ENCODE results near the gene ANKRD27. TPM values are rescaled to one million over a fixed set of nuclear protein-coding genes. Genes with fewer than 3 reads are reported as not detected.
"Not testable (repeated sequence)": the region's sequence is repeated elsewhere in the genome, so short reads cannot be mapped to it uniquely, and the experiment has no call there.

ANKRD27 gene
- 11.2 TPM for polyA plus RNA-seq (ENCODE audit: insufficient read length)

GRCh38 chr19:32674931-32675719, at the start of gene ANKRD27:
Gene ANKRD27 (minus strand): TSS chr19:32675180. CDS start chr19:32659015, 16,165 bp downstream.
- DNase-seq (ENCODE audit: low read depth): peak; percentile 98

- DNase-seq (ENCODE audit: low read depth): no peak
These were observed 45.9 kb upstream of the ANKRD27 start for GRCh38 chr19:32720936-32721250.

DNA sequence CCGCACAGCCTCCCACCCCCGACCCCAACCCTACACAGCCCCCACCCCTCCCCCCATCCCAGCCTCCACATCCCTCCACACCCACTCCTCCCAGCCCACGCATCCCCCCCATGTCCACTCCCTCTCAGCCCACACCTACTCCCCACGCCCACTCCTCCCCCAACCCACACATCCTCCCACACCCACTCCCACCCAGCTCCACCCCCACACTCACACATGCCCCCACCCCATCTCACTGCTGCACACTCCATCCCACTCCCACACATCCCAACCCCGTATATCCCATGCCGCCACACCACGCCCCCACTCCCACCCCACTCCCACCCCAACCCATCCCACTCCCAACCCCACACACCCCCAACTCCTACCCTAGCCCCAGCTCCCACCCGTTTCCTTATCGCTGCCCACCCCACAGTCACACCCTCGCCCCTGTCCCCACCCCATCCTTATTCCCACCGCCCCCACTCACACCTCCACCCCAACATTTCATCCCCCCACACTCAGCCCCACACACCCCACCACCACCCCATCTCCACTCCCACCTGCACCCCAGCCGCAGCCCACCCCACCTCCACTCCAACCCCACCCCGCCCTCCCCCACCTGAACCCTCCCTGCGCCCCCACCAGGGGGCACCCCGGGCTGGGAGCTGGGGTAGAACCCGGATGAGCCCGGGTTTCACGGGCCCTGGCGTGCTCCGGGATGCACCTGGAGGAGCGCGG, 45.4 kb upstream of the ANKRD27 start:
- no peak for DNase-seq (ENCODE audit: low read depth)

DNA sequence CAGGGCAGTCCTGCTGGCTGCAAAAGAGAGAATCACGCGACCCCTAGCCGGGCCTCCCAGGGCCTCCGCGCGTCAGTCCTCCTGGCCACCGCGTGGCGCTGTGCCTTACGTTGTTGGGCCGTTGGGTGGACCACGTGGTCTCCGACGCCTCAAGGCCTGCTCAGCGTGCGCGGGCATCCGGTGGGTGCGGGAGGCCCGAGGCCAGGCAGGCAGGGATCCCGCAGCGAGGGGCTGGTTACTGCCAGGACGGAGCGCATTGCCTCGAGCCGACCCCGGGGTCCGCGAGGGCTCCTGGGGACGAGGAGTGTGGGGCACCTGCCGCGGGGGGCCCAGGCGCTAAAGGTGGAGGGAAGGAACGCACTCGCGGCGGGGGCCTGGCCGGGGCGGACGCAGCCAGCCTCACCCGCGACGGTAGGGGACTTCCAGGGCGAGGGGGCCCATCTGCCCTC, 44.7 kb upstream of the ANKRD27 start, which contains the start of gene TDRD12:
TSS of gene TDRD12 (plus strand) at position 157 of the 449 bp plus-strand sequence. CDS start 306 bp downstream, outside the sequence.
- DNase-seq (ENCODE audit: low read depth): no peak

- DNase-seq (ENCODE audit: low read depth): no peak
These were observed 43.3 kb upstream of the ANKRD27 start for GRCh38 chr19:32718286-32718685.

DNA sequence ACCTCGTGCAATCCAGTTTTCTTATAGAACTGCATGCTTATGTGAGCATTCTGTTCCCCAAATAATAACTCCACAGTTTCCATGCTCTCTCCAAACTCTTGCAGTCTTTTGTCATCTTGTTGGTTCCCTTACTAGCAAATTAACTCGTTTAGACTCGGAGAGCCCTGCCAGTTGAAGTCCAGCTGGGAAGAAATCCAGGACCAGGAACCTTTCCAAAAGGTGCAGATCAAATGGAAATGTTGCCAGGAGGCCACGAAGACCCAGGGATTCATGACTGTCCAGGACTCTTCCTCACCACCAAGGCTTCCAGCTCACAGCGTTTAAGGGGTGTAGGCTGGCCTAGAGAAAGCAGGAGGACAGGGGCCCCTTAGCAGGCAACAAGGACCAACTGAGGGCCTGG, 42.5 kb upstream of the ANKRD27 start:
- DNase-seq (ENCODE audit: low read depth): no peak

- not testable (repeated sequence) for DNase-seq (ENCODE audit: low read depth)
These were observed 41.2 kb upstream of the ANKRD27 start for GRCh38 chr19:32716203-32716602.

DNA sequence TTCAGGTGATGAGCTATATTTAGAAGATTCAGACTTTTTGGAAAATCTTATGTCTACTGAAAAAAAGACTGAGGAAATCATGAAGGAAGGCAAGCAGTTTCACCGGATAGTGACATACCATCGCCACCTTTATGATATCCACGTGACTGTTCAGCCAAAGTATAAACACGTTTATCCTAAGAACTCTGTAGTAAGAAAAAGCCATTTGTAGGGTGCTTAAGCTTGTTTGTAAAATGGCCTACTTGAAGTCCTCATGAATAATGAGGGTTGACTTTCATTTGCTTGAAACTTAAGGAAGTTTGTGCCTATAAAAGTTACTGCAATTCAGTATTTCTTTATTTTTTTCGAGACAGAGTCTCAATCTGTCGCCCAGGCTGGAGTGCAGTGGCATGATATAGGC, 36.8 kb upstream of the ANKRD27 start:
- DNase-seq (ENCODE audit: low read depth): no peak

DNA sequence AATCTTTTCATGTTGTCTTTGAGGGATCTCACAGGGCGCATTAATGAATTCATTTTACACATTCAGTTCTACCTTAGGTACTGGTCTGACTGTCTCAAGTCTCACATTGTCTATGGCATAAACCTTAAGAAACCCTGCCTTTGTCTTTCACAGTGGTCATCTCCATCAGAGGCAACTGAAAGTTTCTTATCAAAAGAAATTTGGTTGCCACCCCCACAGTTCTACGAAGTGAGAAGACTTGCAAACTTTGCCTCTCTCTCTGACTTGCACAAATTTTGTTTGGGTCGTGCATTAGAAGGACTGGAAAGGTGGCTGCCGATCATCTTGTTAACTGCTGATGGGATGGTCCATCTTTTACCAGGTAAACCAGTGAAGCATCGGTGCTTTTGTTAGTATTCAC, 34.1 kb upstream of the ANKRD27 start:
- DNase-seq (ENCODE audit: low read depth): no peak

DNA sequence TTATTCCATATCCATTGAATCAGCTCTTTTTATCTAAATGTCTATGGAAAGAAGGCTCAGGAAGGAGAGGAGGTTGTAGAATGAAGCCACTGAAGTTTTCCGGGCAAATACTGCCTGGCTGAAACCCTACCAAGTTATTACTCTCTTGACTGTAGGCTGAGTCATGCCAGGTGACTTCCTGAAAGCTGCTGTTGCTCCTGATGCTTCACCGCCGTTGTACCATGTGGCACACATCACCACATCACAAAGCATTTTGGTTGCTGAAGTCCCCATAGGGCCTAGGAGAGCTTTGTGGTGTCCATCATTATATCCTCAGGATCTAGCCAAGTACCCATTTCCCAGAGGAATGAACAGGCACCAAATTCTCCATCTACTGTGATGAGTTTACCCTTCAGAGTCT, 33.5 kb upstream of the ANKRD27 start:
- no peak for DNase-seq (ENCODE audit: low read depth)

GRCh38 chr19:32704006-32704405, 29.0 kb upstream of the ANKRD27 start:
- not testable (repeated sequence) for DNase-seq (ENCODE audit: low read depth)

- no peak for DNase-seq (ENCODE audit: low read depth)
These were observed 27.0 kb upstream of the ANKRD27 start for GRCh38 chr19:32702010-32702409.

GRCh38 chr19:32700129-32700528, 25.1 kb upstream of the ANKRD27 start:
- DNase-seq (ENCODE audit: low read depth): not testable (repeated sequence)

DNA sequence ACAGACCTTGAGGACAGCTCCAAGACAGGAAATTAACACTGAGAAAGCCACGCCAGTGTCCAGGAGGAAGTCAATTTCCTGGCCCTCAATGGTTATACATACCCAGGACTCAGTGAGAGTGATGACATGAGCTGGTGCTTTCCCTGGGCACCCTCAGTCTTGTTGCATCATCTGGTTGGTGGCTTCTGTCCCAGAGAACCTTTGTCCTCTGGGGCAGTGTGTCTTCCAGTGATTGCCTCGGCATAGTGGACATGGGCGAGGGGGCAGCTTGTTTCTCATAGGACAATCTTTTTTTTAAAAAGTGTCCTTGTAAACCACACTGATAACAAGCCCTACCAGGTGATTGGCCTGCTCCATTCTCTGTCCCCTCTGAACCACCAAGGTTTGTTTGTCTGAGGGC, 21.8 kb upstream of the ANKRD27 start:
- not testable (repeated sequence) for DNase-seq (ENCODE audit: low read depth)

DNA sequence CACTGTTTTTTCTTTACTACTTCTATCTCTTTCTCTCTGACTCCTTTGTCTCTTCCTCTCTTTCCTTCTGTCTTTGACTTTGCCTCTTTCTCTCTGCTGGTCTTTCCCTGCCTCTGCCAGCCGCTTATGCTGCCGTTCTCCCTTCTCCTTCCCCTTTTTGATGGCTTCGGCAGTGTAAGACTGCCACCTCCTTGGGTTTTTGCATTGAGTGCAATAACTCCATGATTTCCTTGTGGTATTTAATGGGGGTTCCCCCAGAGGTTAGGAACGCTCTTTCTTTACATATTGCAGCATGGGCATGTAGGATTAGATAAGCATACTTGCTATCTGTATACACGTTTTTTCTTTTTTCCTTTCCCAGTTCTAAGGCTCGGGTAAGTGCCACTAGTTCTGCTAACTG, 20.5 kb upstream of the ANKRD27 start:
- DNase-seq (ENCODE audit: low read depth): not testable (repeated sequence)

DNA sequence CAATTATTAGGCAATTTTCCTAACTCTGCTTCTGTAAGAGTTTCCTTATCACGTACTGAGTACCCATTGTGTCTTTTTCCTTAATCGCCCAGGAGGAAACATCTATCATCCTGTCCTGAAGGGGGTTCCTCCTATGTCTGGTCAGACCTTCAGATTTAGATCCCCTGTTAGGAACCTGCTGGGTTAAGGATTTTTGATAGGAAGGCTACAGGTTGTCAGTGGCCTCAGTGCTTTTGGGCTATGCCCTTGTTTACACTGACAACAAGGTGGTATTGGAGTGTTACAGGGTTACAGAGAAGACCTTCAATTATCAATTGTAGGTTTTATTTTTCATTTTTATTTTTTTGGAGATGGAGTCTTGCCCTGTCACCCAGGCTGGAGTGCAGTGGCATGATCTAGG, 19.9 kb upstream of the ANKRD27 start:
- not testable (repeated sequence) for DNase-seq (ENCODE audit: low read depth)

GRCh38 chr19:32694316-32694715, 19.3 kb upstream of the ANKRD27 start:
- DNase-seq (ENCODE audit: low read depth): not testable (repeated sequence)

DNA sequence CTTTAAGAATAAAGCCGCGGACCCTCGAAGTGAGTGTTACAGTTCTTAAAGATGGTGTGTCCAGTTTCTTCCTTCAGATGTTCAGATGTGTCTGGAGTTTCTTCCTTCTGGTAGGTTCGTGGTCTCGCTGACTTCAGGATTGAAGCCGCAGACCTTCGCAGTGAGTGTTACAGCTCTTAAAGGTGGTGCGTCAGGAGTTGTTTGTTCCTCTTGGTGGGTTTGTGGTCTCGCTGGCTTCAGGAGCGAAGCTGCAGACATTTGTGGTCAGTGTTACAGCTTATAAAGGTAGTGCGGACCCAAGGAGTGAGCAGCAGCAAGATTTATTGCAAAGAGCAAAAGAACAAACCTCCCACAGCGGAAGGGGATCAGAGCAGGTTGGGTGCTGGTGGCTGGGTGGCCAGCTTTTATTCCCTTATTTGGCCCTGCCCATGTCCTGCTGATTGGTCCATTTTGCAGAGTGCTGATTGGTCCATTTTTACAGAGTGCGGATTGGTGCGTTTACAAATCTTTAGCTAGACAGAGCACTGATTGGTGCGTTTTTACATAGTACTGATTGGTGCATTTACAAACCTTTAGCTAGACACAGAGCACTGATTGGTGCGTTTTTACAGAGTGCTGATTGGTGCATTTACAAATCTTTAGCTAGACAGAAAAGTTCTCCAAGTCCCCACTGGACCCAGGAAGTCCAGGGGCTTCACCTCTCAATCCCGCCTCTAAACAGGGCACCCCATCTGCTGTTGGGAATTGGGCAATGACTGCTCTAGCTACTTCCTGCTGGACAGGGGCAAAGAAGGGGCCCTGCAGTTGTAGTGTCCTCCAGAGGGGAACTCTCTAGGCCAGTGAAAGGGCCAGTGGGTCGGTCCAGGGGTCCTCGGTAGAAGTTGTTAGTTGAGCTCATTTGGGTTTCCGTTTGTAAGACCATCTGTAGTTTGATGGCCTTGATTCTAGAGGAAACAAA, 18.4 kb upstream of the ANKRD27 start:
- DNase-seq (ENCODE audit: low read depth): not testable (repeated sequence)

- no peak for DNase-seq (ENCODE audit: low read depth)
These were observed 17.7 kb upstream of the ANKRD27 start for GRCh38 chr19:32692727-32693061.

DNA sequence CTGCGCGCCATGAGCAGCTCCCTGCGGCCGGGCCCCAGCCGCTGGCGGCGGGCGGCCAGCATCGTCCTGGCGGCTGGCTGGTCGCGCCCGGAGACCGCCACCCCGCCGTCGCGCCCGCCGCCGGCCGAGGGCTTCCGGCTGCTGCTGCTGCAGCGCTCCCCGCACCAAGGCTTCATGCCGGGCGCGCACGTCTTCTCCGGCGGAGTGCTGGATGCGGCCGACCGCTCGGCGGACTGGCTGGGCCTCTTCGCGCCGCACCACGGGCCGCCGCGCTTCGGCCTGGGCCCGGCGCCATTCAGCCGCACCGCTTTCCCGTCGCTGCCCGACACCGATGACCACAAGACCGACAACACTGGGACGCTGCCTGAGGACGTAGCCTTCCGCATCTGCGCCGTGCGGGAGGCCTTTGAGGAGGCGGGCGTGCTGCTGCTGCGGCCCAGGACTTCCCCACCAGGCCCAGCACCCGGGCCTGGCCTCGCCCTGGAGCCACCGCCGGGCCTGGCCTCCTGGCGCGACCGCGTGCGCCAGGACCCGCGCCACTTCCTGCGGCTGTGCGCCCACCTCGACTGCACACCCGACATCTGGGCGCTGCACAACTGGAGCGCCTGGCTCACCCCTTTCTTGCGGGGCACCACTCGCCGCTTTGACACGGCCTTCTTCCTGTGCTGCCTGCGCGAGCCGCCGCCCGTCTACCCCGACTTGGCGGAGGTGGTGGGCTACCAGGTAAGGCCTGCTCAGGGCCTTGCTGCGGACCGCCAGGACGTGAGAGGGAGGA, 17.2 kb upstream of the ANKRD27 start:
- no peak for DNase-seq (ENCODE audit: low read depth)

DNA sequence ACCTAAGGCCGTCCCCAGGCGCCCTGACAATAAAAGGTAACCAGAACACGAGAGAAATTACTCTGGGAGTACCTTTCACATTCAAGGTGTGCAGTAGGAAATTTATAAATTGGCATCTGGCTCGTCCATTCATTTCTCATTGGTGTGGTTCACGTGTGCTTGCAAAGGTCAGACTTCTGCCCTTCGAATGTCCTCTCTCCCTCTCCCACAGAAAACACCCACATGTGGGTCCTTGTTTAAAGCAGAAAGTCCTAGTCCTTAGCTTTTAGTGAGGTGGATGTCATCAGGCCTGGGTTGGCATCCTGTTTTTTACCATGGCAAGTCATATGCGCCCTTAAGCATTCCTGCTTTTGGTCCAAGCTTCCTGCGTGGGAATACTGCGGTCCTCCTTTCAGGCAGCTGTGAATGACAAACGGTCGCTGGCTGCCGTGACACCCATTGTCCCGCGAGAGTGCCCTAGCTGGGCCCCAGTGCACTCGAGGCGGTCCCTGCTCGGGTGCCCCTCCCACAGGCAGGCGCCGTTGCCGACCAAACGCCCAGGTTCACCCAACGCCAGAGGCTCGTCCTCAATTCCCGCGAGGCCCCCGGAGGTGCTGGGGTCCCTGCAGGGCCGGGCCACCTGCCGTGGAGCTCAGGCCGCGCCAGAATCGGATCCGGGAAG, 16.4 kb upstream of the ANKRD27 start, which contains the start of gene NUDT19:
TSS of gene NUDT19 (plus strand) at position 531 of the 661 bp plus-strand sequence. CDS start 140 bp downstream, outside the sequence.
- DNase-seq (ENCODE audit: low read depth): no peak
